ENCODE measurements around the gene EIF2D. TPM values are rescaled to one million over a fixed set of nuclear protein-coding genes. Genes with fewer than 3 reads are reported as not detected.
"Not testable (repeated sequence)": the region's sequence is repeated elsewhere in the genome, so short reads cannot be mapped to it uniquely, and the experiment has no call there.

EIF2D gene
- total RNA-seq, 1 donor from 2014 or later: 19.2 TPM

- DNase-seq (ENCODE audit: low spot score): no peak
- no peak for ATAC-seq
Observed at GRCh38 chr1:206635978-206636345, 23.7 kb upstream of the EIF2D start.

DNA sequence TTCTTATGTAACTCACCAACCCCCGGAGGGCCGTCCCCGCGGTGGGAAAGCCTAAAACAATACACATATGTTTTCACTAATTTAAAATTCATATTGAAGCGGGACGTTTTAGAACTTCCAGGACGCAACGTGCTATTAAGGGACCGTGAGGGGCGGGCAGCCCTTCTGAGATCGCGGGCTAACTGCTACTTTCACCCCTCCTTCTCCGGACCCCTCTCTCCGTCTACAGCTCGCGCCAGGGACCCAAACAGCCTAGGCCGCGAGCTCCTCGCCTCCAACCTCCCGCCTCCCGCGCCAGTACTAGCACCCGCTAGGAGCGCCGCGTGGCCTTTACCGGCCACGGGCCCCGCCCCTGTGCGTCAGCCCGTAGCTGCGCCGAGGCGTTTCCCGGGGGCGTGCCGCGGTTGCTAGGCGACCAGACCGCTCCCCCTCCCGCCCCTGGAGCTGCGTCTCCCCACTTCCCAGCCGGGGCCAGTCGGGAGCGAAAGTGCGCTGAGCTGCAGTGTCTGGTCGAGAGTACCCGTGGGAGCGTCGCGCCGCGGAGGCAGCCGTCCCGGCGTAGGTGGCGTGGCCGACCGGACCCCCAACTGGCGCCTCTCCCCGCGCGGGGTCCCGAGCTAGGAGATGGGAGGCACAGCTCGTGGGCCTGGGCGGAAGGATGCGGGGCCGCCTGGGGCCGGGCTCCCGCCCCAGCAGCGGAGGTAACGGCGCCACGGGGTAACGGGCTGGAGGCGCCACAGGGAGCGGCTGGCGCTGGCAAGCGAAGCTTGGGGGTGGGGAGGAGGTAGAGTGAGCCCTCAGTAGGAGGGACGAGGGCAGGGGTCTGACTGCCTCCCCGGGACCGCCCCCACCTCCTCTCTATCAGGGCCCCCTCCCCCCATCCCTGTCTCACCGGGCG, 23.1 kb upstream of the EIF2D start, which contains the start of gene DYRK3:
Gene DYRK3, plus strand, starts transcription at position 457 of the 898 bp plus-strand sequence. Its CDS starts 168 bp downstream, at position 625.
- ATAC-seq (peak; percentile 95), DNase-seq (ENCODE audit: low spot score) (peak; percentile 98)

- DNase-seq (ENCODE audit: low spot score) (peak; percentile 89), ATAC-seq (peak; percentile 65)
Observed at GRCh38 chr1:206634365-206635079, 22.3 kb upstream of the EIF2D start.

DNA sequence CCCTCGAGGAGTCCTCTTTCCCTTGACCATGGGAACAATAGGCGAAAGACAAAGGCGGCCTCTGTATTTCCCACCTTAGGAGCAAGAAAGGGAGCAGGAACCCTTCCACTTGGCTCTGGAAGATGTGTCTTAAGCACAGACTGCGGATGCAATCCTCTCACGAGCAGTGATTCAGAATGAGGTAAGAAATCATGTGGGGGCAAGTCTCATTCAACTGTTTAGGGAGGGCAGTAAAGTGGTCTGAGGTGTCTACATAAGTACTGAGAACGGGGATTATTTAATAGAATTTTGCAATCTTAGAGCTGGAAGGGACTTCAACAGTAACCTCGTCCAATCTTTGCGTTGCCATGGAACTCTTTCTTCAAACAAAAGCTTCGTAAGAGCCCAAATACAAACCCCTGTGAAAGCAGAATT, 21.4 kb upstream of the EIF2D start:
- ATAC-seq: peak; percentile 25

GRCh38 chr1:206631085-206631509, 18.8 kb upstream of the EIF2D start:
- ATAC-seq: peak; percentile 30
- peak; percentile 52 for DNase-seq (ENCODE audit: low spot score)

More for the DNA sequence above, 21.4 kb upstream of the EIF2D start:
- DNase-seq (ENCODE audit: low spot score): no peak

GRCh38 chr1:206628916-206629315, 16.7 kb upstream of the EIF2D start:
- no peak for ATAC-seq

DNA sequence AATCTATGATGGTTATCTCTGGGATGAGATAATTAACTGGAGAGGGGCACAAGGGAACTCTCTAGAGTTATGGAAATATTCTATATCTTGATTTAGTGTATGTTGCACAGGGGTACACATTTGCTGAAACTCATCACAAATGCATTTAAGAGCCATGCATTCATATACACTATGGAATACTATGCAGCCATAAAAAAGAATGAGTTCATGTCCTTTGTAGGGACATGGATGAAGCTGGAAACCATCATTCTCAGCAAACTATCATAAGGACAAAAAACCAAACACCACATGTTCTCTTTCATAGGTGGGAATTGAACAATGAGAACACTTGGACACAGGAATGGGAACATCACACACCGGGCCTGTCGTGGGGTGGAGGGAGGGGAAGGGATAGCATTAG, 14.1 kb upstream of the EIF2D start:
- ATAC-seq; DNase-seq (ENCODE audit: low spot score): not testable (repeated sequence)

More at GRCh38 chr1:206628916-206629315, 16.7 kb upstream of the EIF2D start:
- DNase-seq (ENCODE audit: low spot score): no peak

DNA sequence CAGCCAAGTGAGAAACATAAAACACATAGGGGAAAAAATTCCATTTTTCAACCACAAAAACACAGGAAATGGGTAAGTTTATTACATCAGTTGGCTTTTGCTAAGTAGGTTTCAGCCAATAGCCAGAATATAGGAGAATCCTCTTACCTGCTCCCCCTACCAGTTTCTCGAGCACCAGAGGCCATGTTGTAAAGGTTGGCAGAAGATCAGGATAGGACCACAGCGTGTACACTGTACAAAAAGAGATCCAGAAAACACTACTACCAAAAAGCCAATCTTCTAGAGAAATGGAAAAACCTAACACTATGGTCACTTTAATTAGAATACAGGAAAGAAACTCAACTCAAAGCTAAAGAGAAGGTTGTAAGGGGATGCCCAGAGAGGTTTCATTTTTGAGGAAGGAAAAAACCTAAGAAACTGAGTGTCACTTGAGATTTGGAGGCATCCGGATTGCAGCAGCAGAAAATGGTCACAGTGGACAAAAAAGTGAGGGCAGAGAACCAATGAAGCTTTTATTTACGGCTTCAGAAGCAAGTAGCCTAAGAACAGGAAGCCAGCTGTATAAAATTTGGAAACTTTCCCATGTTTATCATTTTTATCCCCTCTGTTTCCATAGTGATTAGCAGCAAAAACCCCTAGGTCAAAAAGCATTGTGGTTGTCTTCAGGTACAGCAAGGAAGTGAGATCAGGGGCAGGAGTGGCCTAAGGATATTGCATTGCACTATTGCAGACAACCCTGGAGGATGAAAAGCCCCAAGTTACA, 2.9 kb downstream of the EIF2D start:
- ATAC-seq (no peak), DNase-seq (ENCODE audit: low spot score) (no peak)

DNA sequence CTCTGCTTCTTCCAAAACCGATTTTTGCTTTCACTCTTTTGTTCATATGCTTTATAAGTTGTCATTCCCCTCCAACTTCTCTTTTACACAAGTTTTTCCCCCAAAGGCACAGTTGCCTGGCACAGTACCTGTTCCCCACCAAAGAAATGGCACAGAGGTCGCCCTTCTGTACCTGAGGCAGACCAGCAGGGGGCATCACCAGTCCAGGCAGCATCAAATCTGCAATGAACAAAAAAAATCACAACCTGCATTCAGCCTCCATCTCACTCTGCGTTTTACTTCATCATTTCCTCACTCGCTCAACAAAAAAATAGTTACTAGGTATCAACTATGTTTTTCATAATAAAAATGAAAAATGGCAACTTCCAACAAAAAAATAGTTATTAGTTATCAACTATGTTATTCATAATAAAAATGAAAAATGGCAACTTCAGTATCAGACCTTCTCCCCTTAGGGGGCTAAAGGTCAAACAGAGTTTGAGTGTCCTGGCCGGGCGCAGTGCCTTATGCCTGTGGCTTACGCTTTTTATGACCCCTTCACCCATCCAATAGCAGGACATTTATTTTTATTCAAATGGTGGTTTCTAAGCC, 4.1 kb downstream of the EIF2D start:
- peak; percentile 28 for ATAC-seq
- no peak for DNase-seq (ENCODE audit: low spot score)

DNA sequence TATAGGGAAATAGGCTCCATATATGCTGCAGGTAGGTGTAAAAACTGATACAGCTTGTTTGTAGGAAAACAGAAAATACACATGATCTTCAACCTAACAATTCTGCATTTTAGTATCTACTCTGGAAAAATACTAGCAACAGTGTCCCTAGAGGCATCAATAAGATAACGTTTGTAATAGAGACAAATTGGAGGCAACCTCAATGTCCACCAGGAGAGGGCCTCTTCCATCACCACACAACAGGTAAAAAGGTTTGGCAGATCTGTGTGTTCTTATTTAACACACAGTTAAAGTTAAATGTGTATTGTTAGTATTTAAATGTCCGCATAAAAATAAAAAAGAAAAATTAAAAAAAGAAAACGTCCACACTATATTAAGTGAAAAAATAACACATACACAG, 5.4 kb downstream of the EIF2D start:
- DNase-seq (ENCODE audit: low spot score): no peak
- peak; percentile 80 for ATAC-seq

GRCh38 chr1:206604861-206605260, 7.4 kb downstream of the EIF2D start:
- DNase-seq (ENCODE audit: low spot score): no peak
- ATAC-seq: no peak

DNA sequence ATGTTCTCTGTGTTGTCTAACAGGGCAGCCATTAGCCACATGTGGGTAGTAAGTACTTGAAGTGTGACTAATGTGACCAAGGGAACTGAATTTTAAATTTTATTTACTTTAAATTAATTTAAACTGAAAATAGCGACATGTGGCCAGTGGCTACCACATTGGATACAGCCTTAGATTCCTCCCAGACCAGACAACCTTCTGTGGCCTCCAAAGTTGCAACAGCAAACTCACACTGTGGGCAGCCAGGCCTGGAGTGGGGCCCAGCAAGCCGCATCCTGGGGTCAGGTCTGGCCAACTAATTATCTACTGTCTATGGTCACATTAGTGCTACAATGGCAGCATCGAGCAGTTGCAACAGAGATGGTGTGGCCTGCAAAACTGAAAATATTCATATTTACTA, 11.7 kb downstream of the EIF2D start:
- DNase-seq (ENCODE audit: low spot score) (no peak), ATAC-seq (peak; percentile 29)

DNA sequence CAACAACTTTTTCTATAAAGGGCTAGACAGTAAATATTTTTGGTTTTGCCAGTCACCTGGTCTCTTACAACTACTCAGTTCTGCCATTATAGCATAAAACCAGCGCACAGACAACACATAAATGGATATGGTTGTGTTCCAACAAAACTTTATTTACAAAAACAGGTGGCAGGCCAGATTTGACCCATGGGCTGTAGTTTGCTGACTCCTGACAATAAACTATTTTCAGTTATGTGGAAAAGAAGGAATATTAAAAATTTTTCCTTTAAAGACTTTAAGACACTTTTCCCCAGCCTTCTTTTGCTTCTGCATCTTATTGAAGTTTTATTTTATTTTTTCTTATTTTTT, 16.0 kb downstream of the EIF2D start:
- DNase-seq (ENCODE audit: low spot score): no peak
- ATAC-seq: no peak

GRCh38 chr1:206595581-206596318, 16.5 kb downstream of the EIF2D start:
- ATAC-seq (no peak), DNase-seq (ENCODE audit: low spot score) (no peak)

DNA sequence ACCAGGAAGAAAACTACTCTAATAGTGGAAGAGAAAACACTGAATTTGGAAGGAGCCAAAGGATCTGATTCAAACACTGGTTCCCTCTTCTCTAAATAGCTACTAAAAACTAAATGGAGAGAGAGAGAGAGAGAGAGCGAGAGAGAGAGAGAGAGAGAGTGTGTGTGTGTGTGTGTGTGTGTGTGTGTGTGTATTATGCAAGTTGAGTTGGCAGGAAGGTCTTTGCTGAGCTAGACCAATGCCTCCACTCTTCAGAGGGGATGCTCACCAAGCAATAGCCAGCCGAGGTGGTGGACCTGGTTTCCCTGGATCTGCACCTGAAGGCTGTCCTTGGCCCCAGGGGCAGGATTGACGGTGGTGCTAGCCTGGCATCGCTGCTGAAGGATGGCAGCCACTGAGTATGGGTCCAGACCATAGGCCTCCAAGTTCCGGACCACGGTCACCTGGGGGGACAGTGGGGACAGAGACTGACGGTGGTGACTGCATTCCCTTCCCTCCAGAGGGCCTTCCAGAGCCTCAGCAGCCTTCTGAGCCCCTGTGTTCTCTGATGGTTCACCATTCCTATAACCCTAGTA, 18.8 kb downstream of the EIF2D start:
- ATAC-seq (peak; percentile 63), DNase-seq (ENCODE audit: low spot score) (no peak)

DNA sequence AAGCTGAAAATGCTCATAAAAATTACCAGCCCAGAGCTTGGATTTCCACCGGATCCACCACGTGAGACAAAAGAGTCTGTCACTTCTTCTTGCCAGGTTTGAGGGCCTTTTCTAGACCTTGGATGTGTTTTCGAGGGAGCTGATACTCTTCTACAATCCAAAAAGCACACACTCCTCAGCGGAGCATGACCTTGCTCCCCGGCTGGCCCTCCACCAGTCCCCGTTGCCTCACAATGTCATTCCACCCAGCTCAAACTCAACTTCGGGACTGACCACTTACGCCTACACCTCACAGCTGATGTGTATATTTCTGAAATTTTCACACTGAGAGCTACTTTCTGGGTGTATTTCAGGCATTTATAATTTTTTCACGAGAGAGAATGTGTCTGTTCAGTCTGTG, 20.6 kb downstream of the EIF2D start:
- peak; percentile 14 for ATAC-seq
- no peak for DNase-seq (ENCODE audit: low spot score)

DNA sequence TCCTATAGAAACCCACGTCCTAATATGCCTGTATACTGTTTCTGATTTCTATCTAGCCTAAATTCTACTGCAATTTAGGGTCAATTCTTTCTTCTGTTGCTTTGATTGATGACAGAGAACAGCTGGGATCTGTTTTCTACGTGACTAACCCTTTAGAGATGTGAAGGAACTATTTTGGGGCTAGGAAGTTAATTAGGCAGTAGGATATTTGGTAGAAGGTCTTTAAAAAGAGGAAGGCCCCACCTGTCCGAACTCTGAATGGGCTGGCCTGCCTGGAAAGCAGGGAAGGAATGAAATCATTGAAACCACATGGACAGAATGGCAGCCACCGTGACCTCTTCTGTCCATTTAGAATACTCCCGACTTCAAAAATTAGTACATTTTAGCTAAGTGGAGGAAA, 21.0 kb downstream of the EIF2D start:
- ATAC-seq (no peak), DNase-seq (ENCODE audit: low spot score) (no peak)

GRCh38 chr1:206590025-206590758, 22.1 kb downstream of the EIF2D start:
- DNase-seq (ENCODE audit: low spot score) (no peak), ATAC-seq (no peak)

GRCh38 chr1:206589206-206589605, 23.1 kb downstream of the EIF2D start:
- DNase-seq (ENCODE audit: low spot score) (no peak), ATAC-seq (no peak)

Data from left lobe of liver (tissue), 2 donors.